WTC11 (cell line): ENCODE measurements around the gene GCDH.

ENCODE experiments used
- ATF3 ChIP-seq: sonication (generic); formaldehyde crosslinking; conservative IDR thresholded peaks from 2 replicates; pipeline ENCODE4 v1.8.1; 2022; ENCODE audit warnings: mild to moderate bottlenecking, missing genetic modification reagents
- CTCF ChIP-seq: fragments of 200-600 bp; IDR thresholded peaks from 2 replicates; pipeline ENCODE4 v1.8.0; 2022; ENCODE audit warnings: antibody characterized with exemption
- E2F1 ChIP-seq: sonication (generic); formaldehyde crosslinking; IDR thresholded peaks from 2 replicates; pipeline ENCODE4 v1.8.0; 2022; ENCODE audit warnings: mild to moderate bottlenecking, missing genetic modification reagents
- ETV6 ChIP-seq: sonication (generic); formaldehyde crosslinking; IDR thresholded peaks from 2 replicates; pipeline ENCODE4 v1.8.1; 2022; ENCODE audit warnings: mild to moderate bottlenecking, missing genetic modification reagents
- SMAD4 ChIP-seq: sonication (generic); formaldehyde crosslinking; IDR thresholded peaks from 2 replicates; pipeline ENCODE4 v1.8.0; 2022; ENCODE audit warnings: mild to moderate bottlenecking, missing genetic modification reagents

GRCh38 chr19:12939975-12940423, 49.0 kb downstream of the GCDH start:
- TF ChIP-seq CTCF (no peak), ETV6 (CRISPR knock-in tag) (no peak), ATF3 (CRISPR knock-in tag) (no peak), E2F1 (CRISPR knock-in tag) (no peak), SMAD4 (CRISPR knock-in tag) (no peak)
